ACC112 (cell line): ENCODE results near the gene P4HB.

Experiments used
- H2AFZ ChIP-seq: fragments of 200-600 bp; sonication (generic); one replicate; pipeline ENCODE4 v1.6.0; 2017; ENCODE audit warnings: antibody characterized with exemption, low read length; ENCODE audit not compliant: unreplicated experiment
- H3K27ac ChIP-seq: fragments of 200-600 bp; sonication (generic); 2 replicates; pipeline ENCODE4 v1.5.1; 2014; ENCODE audit warnings: low read depth, mild to moderate bottlenecking, antibody characterized with exemption, low read length, moderate library complexity
- H3K27me3 ChIP-seq: fragments of 200-600 bp; sonication (generic); 2 replicates; pipeline ENCODE4 v1.6.1; 2014; ENCODE audit warnings: mild to moderate bottlenecking, antibody characterized with exemption, low read length, moderate library complexity, mixed read lengths; ENCODE audit not compliant: insufficient read depth
- H3K36me3 ChIP-seq: fragments of 200-600 bp; sonication (generic); 2 replicates; pipeline ENCODE4 v1.6.1; 2016; ENCODE audit warnings: mild to moderate bottlenecking, antibody characterized with exemption, low read length, moderate library complexity, mixed read lengths; ENCODE audit not compliant: insufficient read depth
- H3K4me1 ChIP-seq: fragments of 200-600 bp; sonication (generic); one replicate; pipeline ENCODE4 v1.6.1; 2016; ENCODE audit warnings: low read length, mixed read lengths; ENCODE audit not compliant: insufficient read depth, unreplicated experiment, control insufficient read depth
- H3K4me3 ChIP-seq: fragments of 200-600 bp; sonication (generic); 2 replicates; pipeline ENCODE4 v1.5.1; 2014; ENCODE audit warnings: mild to moderate bottlenecking, low read depth, low read length
- H3K79me2 ChIP-seq: fragments of 200-600 bp; sonication (generic); one replicate; pipeline ENCODE4 v1.6.0; 2016; ENCODE audit warnings: low read length; ENCODE audit not compliant: control insufficient read depth, unreplicated experiment, insufficient read depth

The P4HB gene

DNA sequence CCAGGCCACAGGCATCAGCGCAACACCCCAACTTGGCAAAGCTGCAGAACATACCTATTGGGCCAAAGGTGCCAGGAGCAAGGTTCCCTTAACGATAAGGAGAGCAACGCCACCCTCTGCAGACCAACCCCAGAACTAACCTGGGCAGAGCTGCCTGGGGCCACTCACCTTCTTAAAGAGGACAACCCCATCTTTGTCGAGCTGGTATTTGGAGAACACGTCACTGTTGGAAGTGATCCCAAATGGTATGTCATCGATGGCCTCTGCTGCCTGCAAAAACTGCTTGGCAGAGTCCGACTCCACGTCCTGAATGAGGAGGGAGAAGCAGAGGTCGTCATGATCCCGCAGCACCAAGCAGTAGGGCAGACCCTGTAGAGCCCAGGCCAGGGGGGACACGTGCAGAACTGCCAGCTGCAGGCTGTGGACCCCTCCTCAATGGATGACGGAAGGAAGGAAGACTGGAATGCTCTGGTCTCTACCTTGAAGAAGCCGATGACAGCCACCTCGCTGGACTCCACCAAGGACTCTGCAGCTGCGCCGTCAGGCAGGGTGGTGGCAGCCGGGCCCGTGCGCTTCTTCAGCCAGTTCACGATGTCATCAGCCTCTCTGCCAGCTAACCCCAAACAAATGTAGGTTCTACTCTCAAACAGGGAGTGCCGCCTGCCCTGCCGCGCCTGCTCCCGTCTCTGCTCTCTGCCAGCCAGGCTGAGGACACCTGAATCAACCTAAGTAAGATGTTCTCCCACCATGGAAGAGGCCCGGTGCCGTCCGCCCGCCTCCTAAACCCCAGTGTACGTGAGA, 5.2 kb downstream of the P4HB start:
- Histone ChIP-seq H3K79me2 (peaks cover 83% of the 10 kb centered on the region), H3K27ac (no peak overlapping the region), H3K4me1 (peaks cover 20% of the 10 kb centered on the region), H3K27me3 (no peaks in the 10 kb centered on the region), H3K4me3 (no peak overlapping the region), H3K36me3 (peaks cover 53% of the 10 kb centered on the region; the same call in 1 of the 2 replicates), H2AFZ (no peak overlapping the region)

DNA sequence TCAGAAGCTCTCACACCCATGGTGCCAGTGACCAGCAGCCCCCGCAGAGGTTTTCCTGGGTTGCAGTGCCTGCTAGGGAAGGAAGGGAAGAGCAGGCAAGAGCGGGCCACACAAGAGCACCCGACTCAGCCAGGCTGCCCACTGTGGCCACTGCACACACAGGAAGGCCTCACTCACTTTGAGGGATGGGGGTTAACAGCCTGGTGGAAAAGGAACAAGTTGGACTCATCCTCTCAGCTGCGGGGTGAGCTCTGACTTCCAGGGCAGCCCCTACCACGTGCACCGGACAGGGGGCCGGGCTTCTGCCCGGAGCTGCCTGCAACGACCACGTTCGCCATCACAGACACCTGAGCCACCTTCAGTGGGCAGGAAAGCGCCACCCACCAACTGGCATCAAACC, 8.1 kb downstream of the P4HB start:
- Histone ChIP-seq H3K79me2 (peaks cover 54% of the 10 kb centered on the region), H3K27me3 (no peaks in the 10 kb centered on the region), H2AFZ (no peak overlapping the region), H3K36me3 (peaks cover 44% of the 10 kb centered on the region; the same call in 1 of the 2 replicates), H3K4me3 (no peak overlapping the region), H3K4me1 (peaks cover 5% of the 10 kb centered on the region), H3K27ac (no peak overlapping the region)

DNA sequence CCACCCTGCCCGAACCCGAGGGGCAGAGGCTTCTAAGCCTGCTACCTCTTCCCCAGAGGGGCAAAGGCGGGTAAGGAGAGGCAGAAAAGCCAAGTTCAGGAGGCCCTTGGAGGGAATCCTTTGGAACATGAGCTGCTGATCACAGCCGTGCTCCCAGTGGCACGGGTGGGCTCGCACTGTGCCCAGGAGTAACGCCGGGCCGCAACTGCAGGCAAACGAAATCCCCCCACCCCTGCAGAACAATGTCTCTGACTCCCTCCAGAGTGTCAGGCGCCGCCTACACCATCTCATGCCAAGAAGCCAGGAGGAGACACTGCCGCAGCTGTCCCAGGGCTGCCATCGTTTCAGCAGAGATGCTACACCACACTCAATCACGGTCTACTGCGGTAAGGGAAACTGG, 8.9 kb downstream of the P4HB start:
- H3K27ac ChIP-seq, result no peak overlapping the region
- no peak overlapping the region for H3K4me3 ChIP-seq
- H3K36me3 ChIP-seq, result peaks cover 52% of the 10 kb centered on the region; the same call in 1 of the 2 replicates
- peaks cover 5% of the 10 kb centered on the region for H3K4me1 ChIP-seq
- H3K27me3 ChIP-seq, result no peaks in the 10 kb centered on the region
- H3K79me2 ChIP-seq, result peaks cover 48% of the 10 kb centered on the region
- no peak overlapping the region for H2AFZ ChIP-seq

DNA sequence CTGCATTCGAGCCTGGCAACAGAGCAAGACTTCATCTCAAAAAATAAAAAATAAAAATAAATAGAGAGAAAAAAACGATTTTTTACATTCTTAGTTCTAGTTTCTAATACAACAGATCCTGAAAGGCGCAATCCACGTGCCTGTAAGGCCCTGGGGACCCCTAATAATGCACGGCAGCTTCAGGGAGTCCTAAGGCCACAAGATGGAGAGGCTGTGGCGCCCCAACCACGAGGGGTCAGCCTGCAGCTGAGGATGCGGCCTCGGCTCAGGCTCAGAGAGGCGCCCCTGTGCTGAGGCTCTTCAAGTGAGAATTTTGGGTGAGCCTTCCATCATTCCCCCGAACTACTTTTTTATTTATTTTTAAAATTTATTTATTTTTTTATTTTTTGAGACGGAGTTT, 10.9 kb downstream of the P4HB start:
- no peaks in the 10 kb centered on the region for H3K27me3 ChIP-seq
- peaks cover 32% of the 10 kb centered on the region for H3K79me2 ChIP-seq
- no peak overlapping the region for H3K4me3 ChIP-seq
- H3K27ac ChIP-seq, result no peak overlapping the region
- H3K36me3 ChIP-seq, result peaks cover 51% of the 10 kb centered on the region; the same call in 1 of the 2 replicates
- no peak overlapping the region for H2AFZ ChIP-seq
- H3K4me1 ChIP-seq, result no peaks in the 10 kb centered on the region

DNA sequence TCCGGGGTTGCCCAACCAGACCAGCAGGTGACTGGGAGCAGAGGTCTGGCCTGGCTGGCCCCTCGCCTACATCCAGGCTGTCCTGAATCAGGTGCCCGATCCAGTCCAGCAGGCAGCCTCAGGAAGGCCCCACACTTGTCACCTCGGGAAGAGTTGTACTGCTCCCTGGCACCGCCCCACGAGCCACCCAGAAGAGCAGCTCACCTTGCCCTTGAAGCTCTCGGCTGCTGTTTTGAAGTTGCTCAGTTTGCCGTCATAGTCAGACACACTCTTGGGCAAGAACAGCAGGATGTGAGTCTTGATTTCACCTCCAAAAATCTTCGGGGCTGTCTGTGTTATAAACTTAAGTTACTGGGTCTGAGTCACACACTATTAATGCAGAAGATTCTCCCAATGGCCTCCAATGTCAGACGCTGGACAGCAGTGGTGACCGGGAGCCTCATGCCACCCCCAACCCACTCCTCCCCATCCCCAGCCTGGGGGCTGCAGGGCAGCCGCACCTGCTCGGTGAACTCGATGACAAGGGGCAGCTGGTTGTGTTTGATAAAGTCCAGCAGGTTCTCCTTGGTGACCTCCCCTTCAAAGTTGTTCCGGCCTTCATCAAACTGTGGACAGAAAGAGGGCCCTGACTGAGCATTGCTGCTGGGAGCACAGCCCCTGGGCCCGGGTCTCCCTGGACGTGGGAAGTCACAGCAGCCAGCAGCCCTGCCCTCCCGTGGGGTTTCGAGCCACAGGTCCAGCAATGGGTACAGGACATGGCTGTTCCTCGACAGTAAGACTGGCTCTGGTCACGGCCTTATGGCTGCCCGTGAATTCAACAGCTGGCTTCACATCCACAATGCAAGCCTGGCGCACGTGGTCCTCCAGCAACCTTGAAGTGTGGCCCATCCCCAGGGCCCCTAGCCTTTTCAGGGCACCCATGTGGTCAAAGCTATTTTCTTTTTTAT, 13.3 kb downstream of the P4HB start:
- H3K27ac ChIP-seq, result no peak overlapping the region
- H3K27me3 ChIP-seq, result no peaks in the 10 kb centered on the region
- no peak overlapping the region for H3K4me3 ChIP-seq
- no peak overlapping the region for H2AFZ ChIP-seq
- no peaks in the 10 kb centered on the region for H3K4me1 ChIP-seq
- peaks cover 45% of the 10 kb centered on the region; the same call in 1 of the 2 replicates for H3K36me3 ChIP-seq
- peaks cover 11% of the 10 kb centered on the region for H3K79me2 ChIP-seq

DNA sequence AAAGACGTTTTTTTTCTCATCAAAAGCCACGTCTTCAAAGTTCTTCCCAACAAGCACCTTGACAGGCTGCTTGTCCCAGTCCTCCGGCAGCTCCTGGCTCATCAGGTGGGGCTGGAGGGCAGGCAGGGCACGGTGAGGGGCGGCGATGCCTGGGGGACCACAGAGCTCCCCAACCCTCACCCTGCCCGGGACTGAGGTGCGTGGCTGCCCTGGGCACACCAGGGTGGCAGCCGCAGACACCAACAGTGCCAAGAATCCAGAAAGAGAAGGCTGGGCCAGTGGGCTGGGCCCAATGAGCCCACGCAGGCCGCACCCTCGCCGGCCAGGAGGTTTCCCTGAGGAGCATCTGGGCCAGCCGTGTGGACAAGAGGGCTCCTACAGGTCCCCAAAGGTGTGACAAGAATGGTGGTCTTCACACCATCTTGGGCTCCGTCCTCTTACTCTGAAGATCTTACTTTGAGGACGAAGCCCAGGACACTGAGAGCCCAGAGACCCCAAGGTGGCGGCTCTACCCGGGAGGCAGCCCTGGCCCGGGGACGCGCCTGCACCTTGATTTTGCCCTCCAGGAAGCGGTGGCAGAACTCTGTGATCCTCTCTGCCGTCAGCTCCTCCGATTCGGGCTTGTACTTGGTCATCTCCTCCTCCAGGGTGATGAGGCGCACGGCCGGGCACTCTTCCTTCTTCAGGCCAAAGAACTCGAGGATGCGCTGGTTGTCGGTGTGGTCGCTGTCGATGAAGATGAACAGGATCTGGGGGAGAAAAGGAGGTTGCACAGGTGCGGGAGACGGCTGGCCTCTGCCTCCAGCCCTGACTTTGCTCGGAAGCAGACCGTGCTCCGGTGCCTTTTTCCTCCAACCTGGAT, 14.2 kb downstream of the P4HB start:
- Histone ChIP-seq H2AFZ (no peak overlapping the region), H3K79me2 (peaks cover 4% of the 10 kb centered on the region), H3K4me3 (no peak overlapping the region), H3K36me3 (peaks cover 36% of the 10 kb centered on the region; the same call in 1 of the 2 replicates), H3K4me1 (no peaks in the 10 kb centered on the region), H3K27me3 (no peaks in the 10 kb centered on the region), H3K27ac (no peak overlapping the region)

DNA sequence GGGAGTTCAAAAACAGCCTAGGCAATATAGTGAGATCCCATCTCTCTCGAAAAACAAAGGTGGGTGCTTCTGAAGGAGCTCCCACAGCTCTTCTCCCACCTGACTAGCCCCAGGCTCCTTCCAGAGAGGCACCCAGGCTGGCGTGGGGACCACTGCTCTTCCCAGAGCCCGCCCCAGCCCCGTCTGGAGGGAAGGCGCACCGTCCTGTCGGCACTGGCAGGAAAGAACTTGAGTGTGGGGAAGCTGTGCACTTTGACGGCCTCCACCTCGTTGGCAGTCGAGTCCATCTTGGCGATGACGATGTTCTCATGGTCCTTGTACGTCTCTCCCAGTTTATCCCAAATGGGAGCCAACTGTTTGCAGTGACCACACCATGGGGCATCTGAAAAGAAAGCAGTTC, 15.0 kb downstream of the P4HB start:
- H3K4me1 ChIP-seq, result no peaks in the 10 kb centered on the region
- H3K27me3 ChIP-seq, result no peaks in the 10 kb centered on the region
- no peaks in the 10 kb centered on the region for H3K79me2 ChIP-seq
- no peak overlapping the region for H3K4me3 ChIP-seq
- H3K36me3 ChIP-seq, result peaks cover 35% of the 10 kb centered on the region; the same call in 1 of the 2 replicates
- no peak overlapping the region for H3K27ac ChIP-seq
- no peak overlapping the region for H2AFZ ChIP-seq

DNA sequence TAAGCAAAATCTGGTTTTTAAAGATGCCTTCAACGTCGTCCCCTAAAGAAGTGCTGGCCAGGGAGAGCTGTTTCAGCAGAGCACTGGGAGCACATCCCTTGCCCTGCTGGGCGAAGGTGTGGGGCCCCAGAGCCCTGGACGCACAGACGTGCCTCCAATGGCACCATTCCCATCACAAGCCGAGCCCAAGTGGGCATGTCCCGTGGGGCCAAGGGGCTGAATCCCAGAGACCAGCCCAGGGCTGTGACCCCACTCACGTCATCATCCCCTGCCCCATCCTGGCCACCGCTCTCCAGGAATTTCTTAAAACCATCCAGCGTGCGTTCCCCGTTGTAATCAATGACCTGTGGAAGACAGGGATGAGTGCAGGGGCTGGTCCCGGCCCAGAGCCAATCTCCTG, 15.4 kb downstream of the P4HB start:
- no peak overlapping the region for H2AFZ ChIP-seq
- no peak overlapping the region for H3K27ac ChIP-seq
- no peaks in the 10 kb centered on the region for H3K79me2 ChIP-seq
- peaks cover 35% of the 10 kb centered on the region; the same call in 1 of the 2 replicates for H3K36me3 ChIP-seq
- H3K4me3 ChIP-seq, result no peak overlapping the region
- no peaks in the 10 kb centered on the region for H3K27me3 ChIP-seq
- H3K4me1 ChIP-seq, result no peaks in the 10 kb centered on the region

DNA sequence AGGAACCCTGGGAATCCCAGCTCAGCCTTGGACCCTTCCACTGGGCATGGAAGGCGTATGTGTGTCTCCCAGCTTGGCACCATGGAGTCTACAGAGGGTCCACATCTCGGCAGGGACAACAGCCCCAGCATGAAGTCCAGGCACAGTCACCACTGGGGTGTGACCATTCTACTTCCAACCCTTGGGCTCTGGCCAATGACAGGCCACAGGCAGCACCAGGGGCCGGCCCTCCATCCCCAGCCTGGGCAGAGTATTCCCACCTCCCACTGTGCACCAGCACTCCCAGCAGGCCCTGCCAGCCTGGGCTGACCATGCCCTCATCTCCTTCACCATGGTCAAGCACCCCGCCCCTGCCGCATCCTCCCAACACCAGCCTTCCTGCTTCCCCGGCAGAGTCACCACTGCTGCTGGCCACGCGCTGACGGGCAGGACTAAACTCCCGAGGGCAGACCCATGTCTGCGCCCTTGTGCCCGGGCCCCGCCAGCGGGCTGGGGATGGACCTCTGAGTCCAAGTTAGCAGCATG, 15.9 kb downstream of the P4HB start:
- H3K79me2 ChIP-seq, result no peaks in the 10 kb centered on the region
- no peak overlapping the region for H3K4me3 ChIP-seq
- H3K27ac ChIP-seq, result no peak overlapping the region
- H3K4me1 ChIP-seq, result no peaks in the 10 kb centered on the region
- H3K27me3 ChIP-seq, result no peaks in the 10 kb centered on the region
- no peak overlapping the region for H2AFZ ChIP-seq
- H3K36me3 ChIP-seq, result peaks cover 35% of the 10 kb centered on the region; the same call in 1 of the 2 replicates
